ENCODE data around the gene XRCC2.
"Not testable (repeated sequence)": the region's sequence is repeated elsewhere in the genome, so short reads cannot be mapped to it uniquely, and the experiment has no call there.

XRCC2 gene

GRCh38 chr7:152664636-152665035 lies 11.3 kb downstream of the XRCC2 start:
- DNase-seq (ENCODE audit: low read depth in 4 of 4, low spot score in 1 of 4): no peak

GRCh38 chr7:152663931-152664330 lies 12.0 kb downstream of the XRCC2 start:
- DNase-seq (ENCODE audit: low read depth in 4 of 4, low spot score in 1 of 4): no peak

GRCh38 chr7:152663148-152663740 lies 12.7 kb downstream of the XRCC2 start:
- DNase-seq (ENCODE audit: low read depth in 4 of 4, low spot score in 1 of 4): no peak

- no peak for DNase-seq (ENCODE audit: low read depth in 4 of 4, low spot score in 1 of 4)
Observed at GRCh38 chr7:152661479-152661878, 14.5 kb downstream of the XRCC2 start.

GRCh38 chr7:152660021-152660420 lies 15.9 kb downstream of the XRCC2 start:
- no peak for DNase-seq (ENCODE audit: low read depth in 4 of 4, low spot score in 1 of 4)

GRCh38 chr7:152654971-152655370 lies 21.0 kb downstream of the XRCC2 start:
- no peak for DNase-seq (ENCODE audit: low read depth in 4 of 4, low spot score in 1 of 4)

GRCh38 chr7:152649220-152649619 lies 26.7 kb downstream of the XRCC2 start:
- no peak for DNase-seq (ENCODE audit: low read depth in 4 of 4, low spot score in 1 of 4)

- no peak for DNase-seq (ENCODE audit: low read depth in 4 of 4, low spot score in 1 of 4)
Observed at GRCh38 chr7:152647009-152647408, 28.9 kb downstream of the XRCC2 start.

- not testable (repeated sequence) for DNase-seq (ENCODE audit: low read depth in 4 of 4, low spot score in 1 of 4)
Observed at GRCh38 chr7:152646579-152646978, 29.4 kb downstream of the XRCC2 start.

- DNase-seq (ENCODE audit: low read depth in 4 of 4, low spot score in 1 of 4): no peak
Observed at GRCh38 chr7:152643979-152644559, 31.9 kb downstream of the XRCC2 start.

- DNase-seq (ENCODE audit: low read depth in 4 of 4, low spot score in 1 of 4): no peak
Observed at GRCh38 chr7:152641384-152641783, 34.6 kb downstream of the XRCC2 start.

GRCh38 chr7:152640829-152641228 lies 35.1 kb downstream of the XRCC2 start:
- DNase-seq (ENCODE audit: low read depth in 4 of 4, low spot score in 1 of 4): no peak

- no peak for DNase-seq (ENCODE audit: low read depth in 4 of 4, low spot score in 1 of 4)
Observed at GRCh38 chr7:152637920-152638580, 37.9 kb downstream of the XRCC2 start.

GRCh38 chr7:152637161-152637560 lies 38.8 kb downstream of the XRCC2 start:
- DNase-seq (ENCODE audit: low read depth in 4 of 4, low spot score in 1 of 4): no peak

- no peak for DNase-seq (ENCODE audit: low read depth in 4 of 4, low spot score in 1 of 4)
Observed at GRCh38 chr7:152636441-152636840, 39.5 kb downstream of the XRCC2 start.

- no peak for DNase-seq (ENCODE audit: low read depth in 4 of 4, low spot score in 1 of 4)
Observed at GRCh38 chr7:152633504-152633903, 42.4 kb downstream of the XRCC2 start.

- DNase-seq (ENCODE audit: low read depth in 4 of 4, low spot score in 1 of 4): no peak
Observed at GRCh38 chr7:152633072-152633471, 42.9 kb downstream of the XRCC2 start.

- not testable (repeated sequence) for DNase-seq (ENCODE audit: low read depth in 4 of 4, low spot score in 1 of 4)
Observed at GRCh38 chr7:152628772-152629171, 47.2 kb downstream of the XRCC2 start.

GRCh38 chr7:152624228-152624627 lies 51.7 kb downstream of the XRCC2 start:
- no peak for DNase-seq (ENCODE audit: low read depth in 4 of 4, low spot score in 1 of 4)

GRCh38 chr7:152621426-152621825 lies 54.5 kb downstream of the XRCC2 start:
- DNase-seq (ENCODE audit: low read depth in 4 of 4, low spot score in 1 of 4): no peak

- no peak for DNase-seq (ENCODE audit: low read depth in 4 of 4, low spot score in 1 of 4)
Observed at GRCh38 chr7:152619027-152619739, 56.8 kb downstream of the XRCC2 start.

- no peak for DNase-seq (ENCODE audit: low read depth in 4 of 4, low spot score in 1 of 4)
Observed at GRCh38 chr7:152618427-152618826, 57.5 kb downstream of the XRCC2 start.
